Activated T-cell treated with anti-CD3 and anti-CD28 coated beads, Interleukin-2, amount 50 U/mL, for 1 hour (primary cell): ENCODE results near the gene CLDN4.
"Not testable (repeated sequence)": the region's sequence is repeated elsewhere in the genome, so short reads cannot be mapped to it uniquely, and the experiment has no call there.

Experiments
- DNase-seq: peaks from one replicate; pipeline ENCODE4 v3.0.0-alpha.2; 2020

CLDN4 gene

GRCh38 chr7:73830681-73831583 lies at the start of gene CLDN4:
TSS of gene CLDN4 (plus strand) at chr7:73830996. CDS start at chr7:73831202, 206 bp downstream.
- DNase-seq = no peak

GRCh38 chr7:73786588-73786987 lies 44.2 kb upstream of the CLDN4 start:
- no peak for DNase-seq

GRCh38 chr7:73787786-73788048 lies 43.1 kb upstream of the CLDN4 start:
- DNase-seq = not testable (repeated sequence)

- DNase-seq = no peak
Measured at GRCh38 chr7:73789051-73789450, 41.7 kb upstream of the CLDN4 start.

- DNase-seq = not testable (repeated sequence)
Measured at GRCh38 chr7:73791170-73791690, 39.6 kb upstream of the CLDN4 start.

GRCh38 chr7:73795188-73795587 lies 35.6 kb upstream of the CLDN4 start:
- not testable (repeated sequence) for DNase-seq

- DNase-seq = not testable (repeated sequence)
Measured at GRCh38 chr7:73796656-73797055, 34.1 kb upstream of the CLDN4 start.

GRCh38 chr7:73797176-73797575 lies 33.6 kb upstream of the CLDN4 start:
- not testable (repeated sequence) for DNase-seq

GRCh38 chr7:73799282-73800141 lies 31.3 kb upstream of the CLDN4 start:
- DNase-seq = no peak

GRCh38 chr7:73801577-73801976 lies 29.2 kb upstream of the CLDN4 start:
- DNase-seq = no peak

- no peak for DNase-seq
Measured at GRCh38 chr7:73802459-73802858, 28.3 kb upstream of the CLDN4 start.

- no peak for DNase-seq
Measured at GRCh38 chr7:73809467-73809951, 21.3 kb upstream of the CLDN4 start.

GRCh38 chr7:73810998-73811360 lies 19.8 kb upstream of the CLDN4 start:
- DNase-seq = no peak

- DNase-seq = peak; percentile 54
Measured at GRCh38 chr7:73811760-73812168, 19.0 kb upstream of the CLDN4 start.

GRCh38 chr7:73812996-73813395 lies 17.8 kb upstream of the CLDN4 start:
- no peak for DNase-seq

- no peak for DNase-seq
Measured at GRCh38 chr7:73815436-73815835, 15.4 kb upstream of the CLDN4 start.

GRCh38 chr7:73817121-73817520 lies 13.7 kb upstream of the CLDN4 start:
- DNase-seq = no peak

- DNase-seq = no peak
Measured at GRCh38 chr7:73820013-73820412, 10.8 kb upstream of the CLDN4 start.

- DNase-seq = not testable (repeated sequence)
Measured at GRCh38 chr7:73821597-73822285, 9.1 kb upstream of the CLDN4 start.

- DNase-seq = no peak
Measured at GRCh38 chr7:73822319-73823173, 8.2 kb upstream of the CLDN4 start.

GRCh38 chr7:73823257-73823656 lies 7.5 kb upstream of the CLDN4 start:
- no peak for DNase-seq
